GM21737 (cell line): ENCODE measurements around the gene SOSTDC1.
A peak's percentile ranks its signal among the peaks of the same experiment; 100 is the strongest.
"Not testable (repeated sequence)": the region's sequence is repeated elsewhere in the genome, so short reads cannot be mapped to it uniquely, and the experiment has no call there.

Source experiments
- ATAC-seq: cut with Tn5 transposase; IDR thresholded peaks from one replicate; pipeline ENCODE4 v1.9.1; 2021; ENCODE audit warnings: mild to moderate bottlenecking, moderate library complexity; ENCODE audit not compliant: unreplicated experiment

SOSTDC1 gene

DNA sequence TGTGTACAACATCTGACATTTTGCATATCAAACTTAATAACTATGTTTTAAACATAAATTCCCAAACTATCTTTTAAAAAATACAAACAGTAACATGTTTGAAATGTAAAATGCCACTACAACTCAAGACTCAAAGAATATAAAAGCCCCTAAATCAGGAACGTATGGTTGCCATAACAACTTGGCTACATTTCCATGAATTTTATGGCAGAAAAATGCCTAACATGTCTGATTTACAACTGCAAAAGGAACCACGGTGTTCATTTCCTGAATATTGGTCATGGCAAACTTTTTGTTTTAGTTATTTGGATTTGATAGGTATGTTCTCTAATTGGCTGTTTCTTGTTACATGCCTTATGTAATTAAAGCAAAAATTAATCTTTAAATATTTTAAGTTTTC, 2.0 kb downstream of the SOSTDC1 start:
- ATAC-seq = no peak

DNA sequence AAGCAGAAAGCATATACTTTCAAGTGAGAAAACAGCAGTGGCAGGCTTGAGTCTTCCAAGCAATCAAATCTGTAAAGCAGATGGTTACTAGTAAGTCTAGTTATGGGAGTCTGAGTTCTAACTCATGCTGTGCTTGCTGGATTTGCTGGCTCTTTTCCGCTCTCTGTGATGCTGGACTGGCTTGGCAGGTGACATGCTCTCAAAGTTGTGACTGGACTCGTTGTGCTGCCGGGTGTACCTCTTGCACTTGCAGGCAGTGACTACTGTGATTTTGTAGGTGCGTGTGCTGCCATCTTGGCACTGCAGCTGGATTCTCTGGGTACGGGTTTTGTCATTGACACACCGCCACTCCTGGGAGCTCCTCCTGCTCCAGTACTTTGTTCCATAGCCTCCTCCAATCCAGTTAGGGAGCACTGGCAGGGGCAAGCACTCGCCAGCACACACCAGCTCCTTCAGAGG, 3.1 kb downstream of the SOSTDC1 start:
- ATAC-seq = no peak

DNA sequence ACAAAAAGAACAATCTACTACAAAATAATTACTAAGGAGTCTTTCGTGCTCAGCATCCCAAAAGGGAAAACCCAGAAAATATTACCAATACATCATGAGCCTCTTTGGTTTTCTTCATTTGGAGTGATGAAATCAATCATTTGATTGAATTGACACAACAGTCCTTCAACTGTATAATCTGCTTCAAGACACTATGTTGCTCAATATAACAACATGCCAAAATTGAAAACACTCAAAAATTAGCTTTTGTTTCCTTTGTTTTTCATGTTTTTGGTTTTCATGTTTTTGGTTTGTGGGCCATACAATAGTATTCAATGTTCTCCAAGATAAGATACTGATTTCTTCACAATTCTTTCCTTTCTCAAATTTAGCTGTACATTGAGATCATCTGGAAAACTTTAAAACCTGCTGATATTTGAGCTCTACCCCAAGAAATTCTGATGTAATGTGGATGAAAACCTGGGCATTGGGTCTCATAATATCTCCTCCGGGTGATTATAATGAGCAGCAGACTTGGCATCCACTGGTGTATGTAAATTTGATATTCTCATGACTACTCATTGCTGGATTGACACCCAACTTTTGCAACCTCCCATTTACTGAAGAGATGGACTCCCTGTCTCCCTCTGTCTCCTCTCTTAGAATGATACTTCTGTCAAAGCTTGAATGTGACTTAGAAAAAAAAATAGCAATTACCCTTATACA, 4.6 kb downstream of the SOSTDC1 start:
- no peak for ATAC-seq

DNA sequence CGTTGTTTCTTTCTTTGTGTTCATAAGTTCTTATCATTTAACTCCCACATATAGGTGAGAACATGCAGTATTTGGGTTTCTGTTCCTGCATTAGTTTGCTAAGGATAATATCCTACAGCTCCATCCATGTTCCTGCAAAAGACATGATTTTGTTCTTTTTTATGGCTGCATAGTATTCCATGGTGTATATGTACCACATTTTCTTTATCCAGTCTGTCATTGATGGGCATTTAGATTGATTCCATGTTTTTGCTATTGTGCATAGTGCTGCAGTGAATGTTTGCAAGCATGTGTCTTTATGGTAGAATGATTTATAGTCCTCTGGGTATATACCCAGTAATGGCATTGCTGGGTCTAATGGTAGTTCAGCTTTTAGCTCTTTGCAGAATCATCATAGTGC, 9.2 kb downstream of the SOSTDC1 start:
- not testable (repeated sequence) for ATAC-seq

DNA sequence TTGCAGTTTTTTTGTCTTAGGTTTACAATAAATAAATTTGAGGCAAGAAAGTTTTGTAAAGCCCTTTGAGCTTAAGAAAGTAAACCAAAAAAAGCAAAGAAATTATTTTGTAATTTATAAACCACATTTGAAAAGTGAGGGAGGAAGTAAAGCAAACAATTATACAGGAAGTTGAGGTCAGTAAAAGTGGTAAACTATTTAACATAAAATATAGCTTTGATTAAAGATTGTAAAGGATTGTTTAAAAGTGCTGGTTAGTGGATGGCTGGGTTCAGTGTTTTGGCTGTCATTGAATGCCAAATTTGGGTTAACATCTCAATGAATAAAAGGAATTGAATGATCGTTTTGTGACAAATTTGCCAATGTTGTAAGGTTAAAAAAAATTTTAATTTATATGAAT, 9.9 kb downstream of the SOSTDC1 start:
- no peak for ATAC-seq

DNA sequence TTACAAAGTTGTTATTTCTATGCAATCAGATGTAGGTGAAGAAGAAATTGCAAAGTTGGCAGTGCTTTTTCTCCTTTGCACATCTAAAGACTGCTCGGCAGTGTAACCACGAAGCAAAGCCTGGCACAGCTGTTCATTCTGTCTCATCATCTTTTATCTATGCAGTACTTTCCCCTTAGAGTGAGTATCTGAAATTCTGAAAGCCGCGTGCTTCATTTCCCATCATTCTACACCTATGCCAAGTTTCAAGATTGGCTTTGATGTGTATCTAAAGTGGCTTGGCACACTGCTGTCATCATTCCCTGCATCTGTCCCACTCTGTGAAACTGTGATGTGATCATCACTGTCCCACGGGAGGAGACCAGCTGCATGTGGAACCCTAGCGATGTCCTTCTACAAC, 15.2 kb downstream of the SOSTDC1 start:
- no peak for ATAC-seq

DNA sequence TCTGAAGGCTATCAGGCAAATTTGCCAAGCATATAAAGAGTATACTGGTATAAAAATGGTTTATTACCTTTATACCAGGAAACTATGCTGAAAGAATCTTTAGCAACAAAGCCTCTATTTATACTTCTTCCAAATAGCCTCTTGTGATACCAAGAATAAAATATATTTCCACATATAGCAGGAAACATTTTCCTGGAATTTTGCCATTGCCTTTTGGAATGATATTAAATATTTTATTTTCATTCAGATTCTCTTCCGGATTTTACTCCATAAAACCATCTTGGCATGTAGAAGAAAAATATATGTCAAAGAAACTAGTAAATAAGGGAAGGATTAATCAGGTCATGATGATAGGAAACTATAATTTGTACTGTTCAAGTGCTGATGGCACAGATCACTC, 17.7 kb downstream of the SOSTDC1 start:
- ATAC-seq = no peak

DNA sequence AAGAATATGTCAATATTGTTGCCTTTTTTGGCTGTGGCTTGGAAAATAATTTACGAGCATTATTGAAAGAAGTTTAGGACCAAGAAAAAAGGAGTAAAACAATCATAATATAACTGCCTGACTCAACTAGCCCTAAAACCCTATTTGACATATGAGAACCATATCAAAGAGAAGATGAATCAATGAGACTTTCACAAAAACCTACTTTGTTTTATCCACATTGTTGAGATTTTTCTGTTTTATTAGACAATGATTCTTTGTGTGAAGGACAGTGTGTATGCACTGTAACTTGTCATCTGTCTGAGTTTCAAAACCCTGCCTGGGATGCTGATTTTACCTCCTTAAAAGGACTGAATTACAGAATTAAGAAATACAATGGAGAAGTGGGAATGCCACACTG, 19.0 kb downstream of the SOSTDC1 start:
- no peak for ATAC-seq

DNA sequence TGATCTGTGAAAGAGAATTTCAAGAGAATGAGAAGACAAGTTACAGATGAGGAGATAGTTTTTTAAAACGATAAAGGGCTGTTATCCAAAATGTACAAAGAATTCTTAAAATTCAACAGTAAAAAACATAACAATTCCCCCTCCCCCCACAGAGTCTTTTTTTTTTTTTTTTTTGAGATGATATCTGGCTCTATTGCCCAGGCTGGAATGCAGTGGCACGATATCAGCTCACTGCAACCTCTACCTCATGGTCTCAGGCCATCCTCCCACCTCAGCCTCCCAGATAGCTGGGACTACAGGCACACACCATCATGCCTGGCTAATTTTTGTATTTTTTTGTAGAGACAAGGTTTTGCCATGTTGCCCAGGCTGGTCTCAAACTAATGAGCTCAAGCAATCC, 21.7 kb downstream of the SOSTDC1 start:
- ATAC-seq = not testable (repeated sequence)

DNA sequence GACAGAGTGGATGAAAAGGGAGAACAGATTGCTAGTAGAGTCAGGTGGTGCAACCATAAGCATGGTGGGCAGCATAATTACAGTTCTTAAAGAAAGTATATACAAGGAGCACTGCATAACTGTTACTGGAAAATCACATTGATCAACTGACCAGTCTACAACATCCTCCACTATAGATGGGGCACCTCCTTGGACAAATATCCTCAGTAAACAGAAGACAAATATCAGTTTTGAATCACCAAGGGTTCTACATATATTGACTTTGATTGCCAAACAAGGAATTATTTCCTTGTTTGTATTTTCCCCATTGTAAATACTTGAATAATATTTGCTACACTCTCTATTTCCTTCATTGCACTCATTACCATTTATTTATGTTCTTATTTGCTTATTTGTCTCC, 26.6 kb downstream of the SOSTDC1 start:
- no peak for ATAC-seq

DNA sequence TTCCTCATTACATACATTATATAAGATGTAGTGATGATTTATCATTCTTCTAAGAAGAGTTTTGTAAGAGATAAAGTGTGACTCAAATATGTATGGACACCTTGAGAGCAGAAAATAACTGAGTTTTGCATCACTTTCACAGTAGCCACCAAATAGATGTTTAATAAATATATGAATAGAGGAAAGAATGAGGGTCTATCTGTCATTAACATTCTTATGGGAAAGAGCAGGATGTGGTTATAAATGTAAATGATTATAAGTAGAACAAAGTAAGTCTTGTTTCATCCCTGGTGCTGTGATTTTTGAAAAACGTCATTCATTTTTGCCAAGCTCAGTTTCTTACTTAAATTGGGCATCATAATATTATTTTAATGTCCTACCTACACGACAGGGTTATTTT, 29.2 kb downstream of the SOSTDC1 start:
- ATAC-seq = no peak

DNA sequence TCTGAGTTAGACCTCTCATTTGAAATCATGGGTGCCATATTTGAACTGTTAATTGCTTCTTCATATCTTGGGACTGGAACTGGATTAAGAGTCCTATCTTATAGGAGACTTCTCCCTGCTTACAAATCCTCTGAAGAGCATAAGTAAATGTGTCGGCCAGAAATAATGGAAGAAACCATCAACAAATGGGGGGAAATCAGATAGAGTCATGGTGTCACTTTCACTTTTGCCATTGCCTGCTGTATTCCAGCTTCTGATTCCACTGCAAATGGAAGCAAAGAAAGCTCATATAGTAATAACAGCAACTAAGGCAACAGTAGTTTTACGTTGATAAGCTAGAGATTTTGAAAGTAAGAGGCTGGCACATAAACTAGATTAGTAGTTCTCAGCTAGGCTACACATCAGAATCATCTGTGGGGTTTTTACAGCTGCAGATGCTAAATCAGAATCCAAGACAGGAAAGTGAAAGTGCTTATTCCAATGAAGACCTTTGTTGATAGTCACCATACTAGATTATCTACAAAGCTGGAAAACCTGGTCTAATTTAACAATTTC, 31.9 kb downstream of the SOSTDC1 start:
- no peak for ATAC-seq

DNA sequence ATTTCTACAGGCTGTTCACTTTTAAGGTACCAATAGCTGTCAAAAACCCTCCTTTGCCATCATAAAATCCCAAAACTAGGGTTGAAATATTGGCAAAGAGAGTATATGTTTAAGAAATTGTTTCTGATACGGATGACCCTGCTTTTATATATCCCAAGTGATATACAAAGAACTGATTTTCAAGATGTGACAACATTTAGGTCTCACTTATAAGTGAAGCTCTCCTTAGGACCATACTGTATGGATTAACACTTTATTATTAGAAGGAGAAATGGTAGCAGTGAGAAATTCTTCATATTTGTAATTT, 33.2 kb downstream of the SOSTDC1 start:
- ATAC-seq = no peak

DNA sequence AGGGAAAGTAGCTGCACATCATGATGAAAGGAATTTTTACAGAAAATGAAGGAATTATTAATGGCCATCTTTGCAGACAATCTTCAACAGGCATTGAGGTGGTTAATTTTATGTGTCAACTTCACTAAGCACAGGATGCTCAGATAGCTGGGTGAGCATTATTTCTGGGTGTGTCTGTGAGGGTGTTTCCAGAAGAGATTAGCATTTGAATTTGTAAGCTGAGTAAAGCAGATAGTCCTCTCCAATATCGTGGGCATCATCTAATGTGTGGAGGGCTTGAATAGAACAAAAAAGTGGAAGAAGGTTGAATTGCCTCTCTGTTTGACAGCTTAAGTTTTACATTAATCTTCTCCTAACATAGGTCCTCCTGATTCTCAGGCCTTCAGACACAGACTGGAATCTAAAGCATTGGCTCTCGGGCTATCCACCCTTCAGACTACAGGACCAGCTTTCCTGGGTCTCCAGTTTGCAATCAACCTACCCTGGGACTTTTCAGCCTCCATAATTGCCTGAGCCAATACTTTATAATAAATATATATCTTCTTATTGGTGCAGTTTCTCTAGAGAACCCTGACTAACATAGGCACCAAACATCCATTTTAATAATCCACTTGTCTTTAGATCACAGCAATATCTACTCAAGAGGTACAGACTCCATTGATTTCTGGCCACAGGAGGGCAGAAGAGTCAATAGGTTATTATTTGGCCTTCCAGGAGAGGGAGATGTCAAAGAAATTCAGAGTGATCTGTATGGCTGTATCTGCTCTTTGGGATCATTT, 33.7 kb downstream of the SOSTDC1 start:
- no peak for ATAC-seq

DNA sequence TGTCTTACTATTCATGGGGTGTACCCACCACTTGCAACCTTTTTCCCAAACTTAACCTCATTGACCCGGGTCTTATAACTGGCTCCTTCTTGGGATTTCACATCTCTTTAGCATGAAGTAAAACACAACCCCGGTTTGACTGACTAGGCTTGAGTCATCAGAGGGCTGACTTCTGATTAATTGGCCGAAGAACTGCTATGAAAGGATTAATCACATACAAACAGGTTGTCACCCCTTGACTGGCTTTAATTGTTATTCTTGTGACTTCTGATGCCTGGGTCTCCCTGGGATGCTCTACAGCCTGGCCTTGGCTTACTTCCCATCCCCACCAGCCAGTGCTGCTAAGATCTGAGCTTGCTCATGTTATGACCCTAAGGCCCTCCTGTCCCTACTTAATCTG, 35.4 kb downstream of the SOSTDC1 start:
- no peak for ATAC-seq

DNA sequence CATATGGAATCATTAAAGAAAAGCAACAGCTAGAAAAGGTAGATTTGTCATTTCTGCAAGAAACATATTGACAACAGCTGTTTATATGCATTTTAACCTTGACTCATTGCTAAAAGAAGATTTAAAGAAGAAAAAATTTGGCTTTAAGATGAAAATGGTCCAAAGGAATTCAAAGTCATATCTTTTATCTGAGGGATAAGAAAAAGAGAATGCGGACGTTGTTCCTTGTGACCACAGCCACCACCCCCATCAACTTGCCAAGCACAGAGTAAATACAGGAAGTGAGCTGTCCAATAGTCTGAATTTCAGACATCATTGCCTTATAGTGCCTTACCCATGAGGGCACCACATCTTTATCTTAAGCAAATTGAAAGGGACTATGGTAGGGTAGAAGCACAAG, 36.9 kb downstream of the SOSTDC1 start:
- no peak for ATAC-seq

DNA sequence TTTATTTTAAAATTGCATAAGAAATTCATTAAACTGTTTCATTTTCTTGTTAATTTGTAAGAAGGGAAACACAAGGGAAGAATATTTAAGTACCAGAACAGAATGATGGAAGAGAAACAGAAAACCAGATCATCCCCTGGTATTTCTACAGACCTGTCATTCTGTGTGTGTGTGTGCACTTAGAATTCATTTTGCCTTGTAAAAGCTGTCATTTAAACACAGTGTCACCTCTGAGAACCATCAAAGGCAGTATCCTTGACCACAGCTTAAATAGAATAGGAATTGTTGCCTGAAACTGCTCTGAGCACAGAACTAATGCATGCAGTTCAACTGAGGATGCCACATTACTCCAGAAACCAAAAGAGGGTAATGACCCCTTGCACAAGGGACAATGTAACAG, 37.4 kb downstream of the SOSTDC1 start:
- no peak for ATAC-seq

DNA sequence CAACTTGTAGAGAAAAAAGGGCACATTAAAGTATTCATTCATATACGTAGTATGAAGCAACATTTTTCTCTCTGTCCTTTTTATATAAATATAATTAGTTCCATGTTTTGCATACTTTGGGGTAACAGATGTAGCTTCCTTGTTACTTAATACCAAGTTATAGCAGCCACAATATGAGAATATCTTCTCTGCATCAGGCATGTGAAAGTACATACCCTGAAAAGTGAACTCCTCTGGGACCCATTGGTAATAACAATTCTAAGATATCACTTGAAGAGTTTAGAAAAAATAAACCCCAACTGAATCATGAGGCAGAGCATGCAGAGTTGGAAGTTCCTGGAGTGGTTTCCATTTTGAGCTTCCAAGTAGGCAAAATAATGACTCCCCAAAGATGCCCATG, 41.8 kb downstream of the SOSTDC1 start:
- ATAC-seq = no peak

DNA sequence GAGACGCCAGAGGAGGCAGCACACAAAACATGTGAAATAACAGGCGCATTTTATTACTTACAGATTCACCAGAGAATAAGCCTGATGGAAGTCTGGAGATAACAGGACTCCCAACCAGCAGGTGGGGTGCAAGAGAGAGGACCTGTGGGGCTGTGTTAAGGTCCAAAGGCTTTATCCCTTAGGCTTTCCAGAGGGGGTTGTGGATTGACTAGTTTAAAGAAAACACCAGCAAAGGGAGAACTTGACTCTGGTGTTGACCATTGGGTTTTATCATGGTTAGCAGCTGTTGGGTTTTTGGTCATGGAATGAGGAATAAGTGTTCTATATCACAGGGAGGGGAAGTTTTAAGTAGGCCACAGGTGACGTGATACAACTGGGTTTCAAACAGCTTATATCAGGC, 42.6 kb downstream of the SOSTDC1 start:
- no peak for ATAC-seq

DNA sequence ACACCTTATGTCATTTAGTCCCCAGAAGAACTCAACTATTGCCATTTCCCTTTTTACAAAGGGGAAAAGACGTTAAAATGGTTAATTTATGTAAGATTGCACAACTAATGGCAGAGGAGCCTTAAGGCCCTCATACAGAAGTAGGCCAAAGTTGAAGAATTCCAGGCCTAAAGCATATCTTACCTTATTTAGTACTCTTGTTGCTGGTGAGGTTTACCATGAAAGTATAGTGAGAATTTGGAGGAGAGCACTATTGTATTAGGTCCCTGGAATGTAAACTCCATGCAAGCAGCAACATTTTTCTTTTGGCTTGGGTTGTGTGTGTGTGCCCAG, 43.5 kb downstream of the SOSTDC1 start:
- no peak for ATAC-seq

DNA sequence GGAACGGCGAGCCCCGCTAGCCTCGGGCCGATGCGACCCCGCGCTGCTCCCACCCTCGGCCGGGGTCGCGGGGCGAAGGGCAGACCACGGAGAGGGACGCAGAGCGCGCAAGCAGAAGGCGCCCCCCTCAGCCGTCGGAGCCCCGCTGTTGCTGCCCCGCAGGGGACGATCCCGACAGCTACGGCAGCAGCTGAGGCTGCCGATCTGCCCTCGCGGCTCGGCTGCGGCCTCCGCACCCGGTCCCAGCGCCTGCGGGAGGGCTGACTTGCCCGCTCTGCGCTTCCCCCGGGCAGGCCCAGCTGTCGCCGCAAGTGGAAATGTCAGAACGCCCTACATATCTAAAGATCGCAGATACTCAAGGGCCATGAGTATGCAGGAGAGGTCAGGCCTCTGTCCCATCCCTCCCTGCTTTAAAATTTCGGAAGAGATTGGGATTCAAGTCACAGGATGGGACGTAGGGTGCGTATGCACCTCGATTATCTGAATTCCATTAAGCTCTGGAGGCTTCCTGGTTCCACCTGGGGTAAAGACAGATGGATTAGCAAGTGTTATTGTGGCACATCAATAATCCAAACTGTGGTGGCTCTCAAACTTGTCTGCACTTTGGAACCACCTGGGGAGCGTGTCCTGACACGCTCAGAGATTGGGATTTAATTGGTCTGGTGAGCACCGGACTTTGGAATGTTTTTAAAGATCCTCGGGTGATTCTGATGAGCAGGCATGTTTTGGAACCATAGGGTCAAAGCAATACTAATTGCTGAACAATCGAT, 44.0 kb downstream of the SOSTDC1 start, which contains the start of gene CRPPA:
Gene CRPPA, minus strand, starts transcription at position 206 of the 770 bp plus-strand sequence. CDS start 216 bp downstream, outside the sequence.
- ATAC-seq = peak; percentile 34
